HG03354 (cell line): ENCODE results near the gene ATP6V1C2.

Experiments used
- ATAC-seq: cut with Tn5 transposase; IDR thresholded peaks from one replicate; pipeline ENCODE4 v1.9.1; 2021; ENCODE audit warnings: mild to moderate bottlenecking; ENCODE audit not compliant: unreplicated experiment, poor library complexity, severe bottlenecking

ATP6V1C2 gene

GRCh38 chr2:10764896-10765295 is 43.5 kb downstream of the ATP6V1C2 start:
- no peak for ATAC-seq

- ATAC-seq = no peak
Measured at GRCh38 chr2:10765461-10765860, 44.0 kb downstream of the ATP6V1C2 start.

GRCh38 chr2:10765914-10766313 is 44.5 kb downstream of the ATP6V1C2 start:
- no peak for ATAC-seq

GRCh38 chr2:10768063-10768507 is 46.7 kb downstream of the ATP6V1C2 start:
- no peak for ATAC-seq

GRCh38 chr2:10770956-10771750 is 49.7 kb downstream of the ATP6V1C2 start:
- ATAC-seq = no peak

- no peak for ATAC-seq
Measured at GRCh38 chr2:10771786-10772185, 50.4 kb downstream of the ATP6V1C2 start.

DNA sequence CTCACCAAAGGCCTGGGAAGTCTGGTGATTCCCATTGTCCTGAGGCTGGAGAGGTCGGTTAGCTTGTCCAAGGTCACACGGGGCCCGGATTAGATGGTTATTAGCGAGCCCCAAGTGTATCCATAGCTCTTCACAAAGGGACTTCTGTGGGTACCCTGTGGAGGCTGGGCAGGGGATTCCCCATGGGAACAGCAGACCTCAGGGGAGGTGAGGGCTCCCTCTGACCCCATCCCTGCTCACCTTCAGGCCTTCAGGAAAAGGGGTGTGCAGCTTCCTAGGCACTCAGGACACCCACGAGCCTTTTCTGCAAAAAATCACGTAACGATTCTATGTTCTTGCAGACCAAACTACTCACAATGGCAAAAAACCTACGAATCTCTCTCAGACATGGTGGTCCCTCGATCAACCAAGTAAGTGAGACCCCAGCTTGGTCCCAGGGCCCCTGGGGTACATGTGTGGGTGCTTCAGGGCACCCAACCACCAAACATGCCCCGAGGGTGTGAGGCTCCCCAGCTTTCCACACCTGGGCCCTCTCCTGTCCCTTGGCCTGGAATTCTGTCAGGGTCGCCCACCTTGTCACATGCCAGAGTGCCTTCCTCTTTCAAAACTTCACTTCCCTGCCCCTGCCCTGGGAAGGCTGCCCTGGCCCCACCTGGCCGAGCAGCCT is 50.9 kb downstream of the ATP6V1C2 start:
- no peak for ATAC-seq

- ATAC-seq = no peak
Measured at GRCh38 chr2:10772868-10773215, 51.4 kb downstream of the ATP6V1C2 start.

GRCh38 chr2:10773821-10774341 is 52.5 kb downstream of the ATP6V1C2 start:
- ATAC-seq = no peak

GRCh38 chr2:10774394-10774793 is 53.0 kb downstream of the ATP6V1C2 start:
- ATAC-seq = no peak

GRCh38 chr2:10775021-10775780 is 53.8 kb downstream of the ATP6V1C2 start:
- ATAC-seq = no peak

- no peak for ATAC-seq
Measured at GRCh38 chr2:10775831-10776230, 54.4 kb downstream of the ATP6V1C2 start.

DNA sequence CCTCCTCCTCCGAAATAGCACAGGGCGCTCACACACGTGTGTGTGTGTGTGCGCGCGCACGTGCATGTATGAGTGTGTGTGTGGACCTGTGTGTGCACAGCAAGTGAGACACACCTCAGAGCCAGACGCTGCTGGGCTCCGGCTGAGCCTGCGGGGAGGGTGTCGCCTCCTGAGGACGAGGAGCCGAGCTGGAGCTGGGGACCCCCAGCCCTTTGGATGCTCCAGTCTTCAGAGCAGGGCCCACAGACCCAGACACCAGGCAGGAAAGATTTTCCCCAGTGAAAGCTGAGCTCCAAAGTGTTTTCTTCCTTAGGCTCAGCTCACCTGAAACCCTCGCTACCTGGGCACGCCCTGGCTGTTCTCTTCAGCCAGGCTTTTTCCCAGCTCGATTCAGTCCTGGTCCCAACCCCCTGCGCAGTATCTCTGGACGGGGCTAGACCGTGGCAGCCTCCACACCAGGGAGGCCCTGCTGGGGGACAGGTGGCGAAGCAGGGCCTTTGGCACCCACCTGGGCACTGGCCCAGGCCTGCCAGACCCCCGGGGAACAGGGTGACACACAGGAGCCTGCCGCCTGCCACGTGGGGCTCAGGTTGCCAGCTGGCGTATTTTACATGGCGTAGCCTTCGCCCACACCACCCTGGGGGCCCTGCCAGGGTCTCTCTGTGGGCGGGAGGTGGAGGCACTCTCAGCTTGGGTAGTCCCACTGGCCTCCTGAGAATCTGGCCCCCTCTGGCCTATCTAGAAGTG is 55.0 kb downstream of the ATP6V1C2 start:
- ATAC-seq = no peak

- no peak for ATAC-seq
Measured at GRCh38 chr2:10777111-10777841, 55.8 kb downstream of the ATP6V1C2 start.

DNA sequence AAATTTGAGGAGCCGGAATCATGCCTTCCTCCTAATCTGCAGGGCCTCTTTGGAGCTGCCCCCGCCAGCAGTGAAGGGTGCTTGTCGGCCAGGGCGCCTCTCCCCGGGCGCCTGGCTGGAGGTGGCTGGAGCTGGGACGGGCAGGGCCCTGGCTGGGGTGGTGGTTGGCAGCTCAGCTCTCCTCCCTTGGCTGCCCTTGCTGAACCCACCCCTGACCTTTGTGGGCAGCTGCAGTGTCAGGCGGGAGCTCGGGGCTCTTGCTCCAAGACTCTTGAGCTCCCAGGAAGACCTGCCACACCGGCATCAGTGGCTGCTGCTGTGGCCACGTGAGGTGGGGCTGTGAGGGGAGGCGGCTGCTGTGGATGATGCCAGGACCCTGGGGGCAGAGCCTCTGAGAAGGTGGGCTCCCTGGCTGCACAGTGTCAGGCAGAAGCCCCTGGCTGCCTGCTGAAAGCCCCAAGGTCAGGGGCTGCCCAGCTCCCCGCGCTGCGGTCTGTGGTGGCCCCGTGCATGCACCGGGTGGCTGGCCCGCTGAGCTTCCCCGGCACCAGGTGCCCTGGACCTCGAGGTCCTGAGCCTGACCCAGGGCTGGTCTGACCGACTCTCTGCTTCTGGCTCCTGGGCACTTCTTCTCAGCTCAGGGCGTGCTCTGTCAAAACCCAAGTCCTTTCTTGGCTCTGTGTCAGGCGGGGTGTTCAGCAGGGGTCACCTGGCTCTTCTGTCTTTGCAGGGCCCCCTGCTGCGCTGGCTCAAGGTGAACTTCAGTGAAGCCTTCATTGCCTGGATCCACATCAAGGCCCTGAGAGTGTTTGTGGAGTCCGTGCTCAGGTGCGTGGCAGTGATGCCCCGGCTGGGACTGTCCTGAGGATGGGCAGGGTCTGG is 56.7 kb downstream of the ATP6V1C2 start:
- no peak for ATAC-seq

GRCh38 chr2:10778724-10779115 is 57.3 kb downstream of the ATP6V1C2 start:
- ATAC-seq = no peak

GRCh38 chr2:10779776-10780490 is 58.5 kb downstream of the ATP6V1C2 start:
- no peak for ATAC-seq

DNA sequence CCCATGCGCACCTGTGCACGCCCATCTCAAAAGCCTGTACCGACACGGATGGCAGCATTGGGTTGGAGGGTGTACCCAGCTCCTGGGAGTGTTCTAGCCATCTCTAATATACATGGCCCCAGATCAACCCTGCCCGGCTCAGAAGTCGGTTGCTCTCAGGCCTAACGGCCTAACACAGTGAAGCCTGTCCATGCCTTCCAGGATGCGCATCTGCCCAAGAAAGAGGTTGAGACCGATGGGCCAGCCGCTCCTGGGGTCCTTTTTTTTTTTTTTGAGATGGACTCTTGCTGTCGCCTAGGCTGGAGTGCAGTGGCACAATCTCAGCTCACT is 59.0 kb downstream of the ATP6V1C2 start:
- ATAC-seq = no peak
